Muscle layer of colon (tissue), 2 donors: Measurements from ENCODE around the gene GPR55.

ENCODE experiments used
- H3K27ac ChIP-seq: one replicate; pipeline ENCODE4 v1.7.0; 2013; ENCODE audit warnings: low read depth, mild to moderate bottlenecking, low read length, moderate library complexity
- H3K27me3 ChIP-seq, 2 donors: one replicate each; pipeline ENCODE4 v1.7.0; 2013; ENCODE audit warnings: low read length in 2 of 2, mild to moderate bottlenecking in 2 of 2; ENCODE audit not compliant: insufficient read depth in 2 of 2, control insufficient read depth in 1 of 2
- H3K36me3 ChIP-seq: one replicate; pipeline ENCODE4 v1.7.0; 2013; ENCODE audit warnings: mild to moderate bottlenecking, low read length; ENCODE audit not compliant: insufficient read depth
- H3K4me1 ChIP-seq: one replicate; pipeline ENCODE4 v1.7.0; 2013; ENCODE audit warnings: mild to moderate bottlenecking, low read length; ENCODE audit not compliant: insufficient read depth
- H3K4me3 ChIP-seq, 2 donors: one replicate each; pipeline ENCODE4 v1.7.0; 2013; ENCODE audit warnings: low read length in 2 of 2, low read depth in 1 of 2, mild to moderate bottlenecking in 1 of 2, moderate library complexity in 1 of 2
- H3K9ac ChIP-seq: one replicate; pipeline ENCODE4 v1.7.0; 2013; ENCODE audit warnings: low read length
- H3K9me3 ChIP-seq: one replicate; pipeline ENCODE4 v1.7.0; 2013; ENCODE audit warnings: mild to moderate bottlenecking, low read length
- donor health status: abdominal sarcoma.
- donor health status: Adenocarcinoma of cecum.

Gene GPR55

DNA sequence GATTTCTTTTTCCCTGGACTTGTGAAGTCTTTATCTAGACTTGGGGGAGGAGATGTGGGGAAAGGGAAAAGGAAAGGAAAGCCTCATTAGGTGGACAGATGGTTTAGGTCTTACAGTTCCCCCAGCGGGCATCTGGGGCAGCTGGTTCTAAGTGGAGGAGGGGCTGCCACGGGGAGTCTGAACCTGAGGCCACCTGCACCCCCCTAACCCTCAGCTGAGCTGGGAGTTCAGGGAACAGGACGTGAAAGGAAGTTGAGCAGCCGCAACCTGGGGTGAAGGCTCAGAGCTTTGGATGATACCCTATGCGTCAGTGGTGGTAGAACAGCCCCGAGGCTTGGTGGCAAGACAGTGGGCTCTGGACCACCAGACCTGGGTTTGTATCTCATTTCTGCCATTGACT lies 33.5 kb downstream of the GPR55 start:
- no peaks in the 10 kb centered on the region for H3K36me3 ChIP-seq
- no peak overlapping the region for H3K4me3 ChIP-seq
- no peak overlapping the region for H3K27ac ChIP-seq
- H3K9ac ChIP-seq: no peak overlapping the region
- H3K4me1 ChIP-seq: no peaks in the 10 kb centered on the region
- no peaks in the 10 kb centered on the region for H3K27me3 ChIP-seq
- no peaks in the 10 kb centered on the region for H3K9me3 ChIP-seq

DNA sequence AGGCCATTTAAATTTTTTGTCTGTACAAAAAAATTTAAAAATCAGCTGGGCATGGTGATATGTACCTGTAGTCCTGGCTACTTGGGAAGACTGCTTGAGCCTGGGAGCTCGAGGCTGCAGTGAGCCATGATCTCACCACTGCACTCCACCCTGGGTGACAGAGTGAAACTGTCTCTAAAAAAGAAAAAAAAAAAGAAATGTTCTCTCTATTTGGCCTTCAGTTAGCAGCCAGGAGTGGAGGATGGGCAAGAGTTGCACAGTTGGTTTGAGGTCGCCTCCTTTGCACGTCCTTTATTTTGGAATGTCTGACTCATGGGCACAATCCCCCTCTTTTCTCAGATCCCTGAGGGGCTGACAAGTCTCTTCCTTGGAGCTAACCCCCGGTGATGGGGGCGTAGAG lies 34.0 kb downstream of the GPR55 start:
- Histone ChIP-seq H3K9me3 (no peaks in the 10 kb centered on the region), H3K36me3 (no peaks in the 10 kb centered on the region), H3K4me1 (no peaks in the 10 kb centered on the region), H3K9ac (no peak overlapping the region), H3K27me3 (no peaks in the 10 kb centered on the region), H3K27ac (no peak overlapping the region), H3K4me3 (no peak overlapping the region)

DNA sequence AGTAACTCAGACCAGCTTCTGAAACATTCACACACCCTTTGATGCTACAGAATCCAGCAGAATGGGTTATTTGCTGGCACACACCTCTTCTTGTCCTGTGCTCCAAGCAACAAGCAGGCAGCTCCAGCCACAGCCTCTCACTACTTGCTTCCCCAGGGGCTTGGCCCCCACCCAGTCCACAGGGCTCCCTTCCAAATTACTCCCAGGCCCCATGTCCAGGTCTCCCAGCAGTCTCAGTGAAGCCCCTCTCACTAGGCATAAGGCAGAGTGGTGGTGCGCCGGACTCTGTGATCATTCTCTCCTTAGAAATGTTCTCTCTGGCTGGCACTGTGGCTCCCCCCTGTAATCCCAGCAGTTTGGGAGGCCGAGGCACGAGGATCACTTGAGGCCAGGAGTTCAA lies 34.4 kb downstream of the GPR55 start:
- Histone ChIP-seq H3K36me3 (no peaks in the 10 kb centered on the region), H3K27ac (no peak overlapping the region), H3K9ac (no peak overlapping the region), H3K9me3 (no peaks in the 10 kb centered on the region), H3K4me3 (no peak overlapping the region), H3K4me1 (no peaks in the 10 kb centered on the region), H3K27me3 (no peaks in the 10 kb centered on the region)

DNA sequence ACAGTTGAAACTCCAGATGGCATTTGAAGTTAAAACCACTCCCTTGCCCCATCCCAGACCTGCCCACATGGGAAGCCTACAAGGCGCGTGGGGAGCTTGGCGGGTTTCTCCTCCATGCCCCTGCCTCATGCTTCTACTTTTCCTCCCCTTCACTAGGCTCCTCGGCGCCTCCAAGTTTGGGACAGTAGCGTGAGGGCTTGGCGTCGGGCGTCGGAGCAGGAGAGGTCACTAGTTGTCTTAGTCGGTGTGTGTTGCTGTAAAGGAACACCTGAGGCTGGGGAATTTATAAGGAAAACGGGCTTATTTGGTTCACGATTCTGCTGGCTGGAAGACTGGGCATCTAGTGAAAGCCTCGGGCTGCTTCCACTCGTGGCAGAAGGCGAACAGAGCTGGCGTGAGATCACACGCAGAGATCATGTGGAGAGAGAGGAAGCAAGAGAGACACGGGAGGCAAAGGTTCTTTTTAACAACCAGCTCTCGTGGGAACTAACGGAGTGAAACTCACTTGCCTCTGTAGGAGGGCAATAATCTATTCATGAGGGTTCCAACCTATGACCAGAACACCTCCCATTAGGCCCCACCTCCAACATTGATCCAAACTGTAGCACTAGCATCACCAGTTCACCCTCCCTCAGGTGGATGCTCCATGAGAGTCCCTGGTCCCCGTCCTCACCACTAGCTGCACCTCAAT lies 35.0 kb downstream of the GPR55 start:
- no peak overlapping the region for H3K9ac ChIP-seq
- no peak overlapping the region for H3K4me3 ChIP-seq
- H3K36me3 ChIP-seq: no peaks in the 10 kb centered on the region
- no peak overlapping the region for H3K27ac ChIP-seq
- no peaks in the 10 kb centered on the region for H3K9me3 ChIP-seq
- no peaks in the 10 kb centered on the region for H3K4me1 ChIP-seq
- no peaks in the 10 kb centered on the region for H3K27me3 ChIP-seq

DNA sequence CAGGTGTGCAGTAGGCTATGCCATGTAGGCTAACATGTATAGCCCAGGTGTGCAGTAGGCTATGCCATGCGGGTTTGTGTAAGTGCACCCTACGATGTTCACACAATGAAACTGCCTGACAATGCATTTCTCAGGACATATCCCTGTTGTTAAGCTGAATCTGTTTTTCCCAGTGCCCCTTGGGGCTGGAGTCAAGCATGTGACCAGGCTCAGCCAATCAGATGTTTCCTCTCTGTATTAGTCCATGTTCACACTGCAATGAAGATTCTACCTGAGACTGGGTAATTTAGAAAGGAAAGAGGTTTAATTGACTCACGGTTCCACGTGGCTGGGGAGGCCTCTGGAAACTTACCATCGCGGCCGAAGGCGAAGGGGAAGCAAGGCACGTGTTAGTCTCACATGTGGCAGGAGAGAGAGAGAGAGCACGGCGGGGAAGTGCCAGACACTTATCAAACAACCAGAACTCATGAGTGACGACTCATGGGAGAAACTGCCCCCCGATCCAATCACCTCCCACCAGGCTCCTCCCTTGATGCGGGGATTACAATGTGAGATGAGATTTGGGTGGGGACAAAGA lies 36.1 kb downstream of the GPR55 start:
- Histone ChIP-seq H3K9me3 (no peaks in the 10 kb centered on the region), H3K36me3 (no peaks in the 10 kb centered on the region), H3K27me3 (no peaks in the 10 kb centered on the region), H3K4me3 (no peak overlapping the region), H3K4me1 (no peaks in the 10 kb centered on the region), H3K9ac (no peak overlapping the region), H3K27ac (no peak overlapping the region)

DNA sequence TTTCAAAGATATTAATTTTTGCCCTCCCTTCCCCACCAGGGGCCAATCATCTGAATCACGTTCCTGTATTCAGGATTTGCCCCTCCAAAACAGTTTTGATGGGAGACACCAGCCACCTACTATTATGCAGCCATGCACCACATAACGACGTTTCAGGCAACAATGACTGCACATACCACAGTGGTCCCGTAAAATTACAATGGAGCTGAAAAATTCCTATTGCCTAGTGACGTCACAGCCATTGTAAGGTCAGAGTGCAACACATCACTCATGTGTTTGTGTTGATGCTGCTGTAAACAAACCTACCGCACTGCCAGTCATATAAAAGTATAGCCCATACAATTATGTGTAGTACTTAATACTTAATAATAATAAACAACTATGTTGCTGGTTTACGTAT lies 37.7 kb downstream of the GPR55 start:
- H3K36me3 ChIP-seq: no peaks in the 10 kb centered on the region
- H3K27ac ChIP-seq: no peak overlapping the region
- no peaks in the 10 kb centered on the region for H3K4me1 ChIP-seq
- no peak overlapping the region for H3K4me3 ChIP-seq
- no peaks in the 10 kb centered on the region for H3K9me3 ChIP-seq
- no peak overlapping the region for H3K9ac ChIP-seq
- H3K27me3 ChIP-seq: no peaks in the 10 kb centered on the region

DNA sequence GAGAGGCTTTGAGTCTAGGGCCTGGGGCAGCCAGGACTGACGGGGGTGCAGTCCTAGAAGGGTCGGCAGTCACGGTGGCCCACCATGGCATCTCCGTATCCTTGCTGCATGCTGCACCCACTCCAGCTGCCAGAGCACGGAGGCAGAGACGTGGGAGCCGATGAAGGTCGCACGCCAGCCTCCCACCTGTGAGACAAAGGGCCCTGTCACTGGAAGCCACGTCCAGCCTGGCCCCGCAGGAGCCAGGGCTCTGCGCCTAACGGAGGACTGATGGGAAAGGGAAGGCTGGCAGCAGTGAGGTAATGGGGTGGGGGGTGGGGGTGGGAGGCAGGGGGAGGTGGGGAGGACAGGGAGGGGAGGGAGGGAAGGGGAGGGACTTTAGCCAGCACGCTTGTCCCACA lies 38.4 kb downstream of the GPR55 start:
- H3K9me3 ChIP-seq: no peaks in the 10 kb centered on the region
- no peak overlapping the region for H3K27ac ChIP-seq
- no peaks in the 10 kb centered on the region for H3K36me3 ChIP-seq
- no peaks in the 10 kb centered on the region for H3K4me1 ChIP-seq
- H3K9ac ChIP-seq: no peak overlapping the region
- H3K4me3 ChIP-seq: no peak overlapping the region
- H3K27me3 ChIP-seq: no peaks in the 10 kb centered on the region

DNA sequence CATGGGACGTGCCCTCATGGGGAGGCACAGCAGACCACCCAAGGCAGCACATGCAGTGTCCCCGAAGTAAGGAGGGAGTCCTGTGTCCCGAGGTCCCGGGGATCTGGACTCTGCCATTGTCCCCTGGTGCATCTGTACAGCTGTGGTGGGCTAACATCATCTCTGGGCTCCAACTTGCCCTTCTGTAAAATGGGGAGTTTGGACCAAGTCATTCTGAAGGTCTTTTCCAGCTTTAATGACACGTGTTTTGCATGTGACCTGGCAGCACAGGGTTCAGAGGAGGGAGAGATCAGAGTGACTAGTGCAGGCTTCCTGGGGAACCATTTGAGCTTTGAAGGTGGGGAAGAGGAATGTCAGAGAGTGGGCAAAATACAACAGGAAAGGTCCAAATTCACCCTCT lies 38.8 kb downstream of the GPR55 start:
- H3K9ac ChIP-seq: no peak overlapping the region

DNA sequence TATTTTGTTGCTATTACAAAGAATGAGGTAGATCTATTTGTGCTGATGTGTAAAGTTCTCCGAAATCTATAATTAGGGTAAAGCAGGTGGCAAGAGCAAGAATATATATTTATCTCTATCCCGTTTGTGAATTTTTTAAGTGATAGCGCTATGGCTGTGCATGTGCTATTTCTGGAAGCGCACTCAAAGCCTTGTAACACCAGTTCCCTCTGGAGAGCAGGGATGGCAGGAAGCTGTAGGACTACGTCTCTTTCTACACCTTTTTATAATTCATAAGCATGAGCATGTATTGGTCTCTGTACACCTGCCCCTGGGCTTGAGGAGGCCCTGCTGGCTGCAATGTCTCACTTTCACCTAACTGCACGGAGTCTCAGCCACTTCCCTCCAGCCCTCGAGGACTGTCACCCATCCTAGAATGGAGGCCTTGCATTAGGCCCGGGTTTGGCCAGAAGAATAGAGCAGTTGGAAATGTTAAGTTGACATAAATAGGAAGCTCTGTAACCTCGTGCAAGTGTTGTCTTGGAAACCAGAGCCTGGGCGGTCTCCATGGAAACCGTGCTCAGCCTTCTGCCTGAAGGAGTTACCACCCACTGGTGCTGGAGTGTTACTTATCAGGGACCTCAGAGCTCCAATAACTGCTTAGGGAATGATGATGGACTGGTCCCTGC lies 39.4 kb downstream of the GPR55 start:
- Histone ChIP-seq H3K27ac (no peak overlapping the region), H3K4me3 (no peak overlapping the region), H3K27me3 (no peaks in the 10 kb centered on the region), H3K36me3 (no peaks in the 10 kb centered on the region), H3K9ac (no peak overlapping the region), H3K9me3 (no peaks in the 10 kb centered on the region), H3K4me1 (no peaks in the 10 kb centered on the region)

More for the DNA sequence above, 38.8 kb downstream of the GPR55 start:
- no peaks in the 10 kb centered on the region for H3K9me3 ChIP-seq
- H3K27ac ChIP-seq: no peak overlapping the region
- no peaks in the 10 kb centered on the region for H3K4me1 ChIP-seq
- H3K4me3 ChIP-seq: no peak overlapping the region
- H3K36me3 ChIP-seq: no peaks in the 10 kb centered on the region
- H3K27me3 ChIP-seq: no peaks in the 10 kb centered on the region

DNA sequence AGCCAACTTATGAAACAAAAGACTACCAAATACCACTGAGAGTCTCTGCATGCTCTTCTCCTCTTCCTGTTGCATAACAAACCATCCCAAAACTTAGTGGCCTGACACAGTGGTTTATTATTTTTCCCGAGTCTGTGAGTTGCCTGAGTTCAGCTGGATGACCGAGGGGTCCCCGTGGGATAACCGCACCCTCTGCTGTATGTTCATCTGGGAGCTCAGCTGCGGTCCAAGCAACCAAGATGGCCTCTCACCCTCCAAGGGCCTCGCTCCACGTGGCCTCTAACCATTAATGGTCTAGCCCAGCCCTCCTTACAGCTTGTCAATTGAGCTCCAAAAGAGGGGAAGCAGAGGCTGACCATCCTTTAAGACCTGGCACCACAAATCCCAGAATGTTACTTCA lies 43.2 kb downstream of the GPR55 start:
- Histone ChIP-seq H3K4me1 (no peaks in the 10 kb centered on the region), H3K9me3 (no peaks in the 10 kb centered on the region), H3K27me3 (no peaks in the 10 kb centered on the region), H3K36me3 (peaks cover 19% of the 10 kb centered on the region), H3K27ac (no peak overlapping the region), H3K9ac (no peak overlapping the region), H3K4me3 (no peak overlapping the region)

DNA sequence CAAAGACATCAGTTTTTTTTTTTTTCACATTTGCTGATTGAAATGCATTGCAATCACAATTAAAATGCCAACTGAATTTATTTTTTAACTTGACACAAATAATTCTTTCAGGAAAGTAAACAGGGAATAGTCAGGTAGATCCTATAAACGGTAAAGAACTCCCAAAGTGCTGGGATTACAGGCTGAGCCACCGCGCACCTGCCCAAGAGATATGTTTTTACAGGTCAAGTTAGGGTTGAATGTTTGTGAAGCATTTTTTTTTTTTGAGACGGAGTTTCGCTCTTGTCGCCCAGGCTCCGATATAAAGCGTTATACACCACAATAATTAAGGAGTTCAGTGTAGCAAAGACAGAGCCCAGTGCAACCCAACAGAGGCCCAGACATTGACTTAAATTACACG lies 45.2 kb downstream of the GPR55 start:
- no peak overlapping the region for H3K9ac ChIP-seq

More for the DNA sequence above, 45.2 kb downstream of the GPR55 start:
- Histone ChIP-seq H3K4me3 (no peak overlapping the region), H3K4me1 (no peaks in the 10 kb centered on the region), H3K27ac (no peak overlapping the region), H3K36me3 (peaks cover 33% of the 10 kb centered on the region), H3K27me3 (no peaks in the 10 kb centered on the region), H3K9me3 (no peaks in the 10 kb centered on the region)
